Liver (tissue), 9 donors: ENCODE data around the gene ECE1. TPM values are rescaled to one million over a fixed set of nuclear protein-coding genes. Genes with fewer than 3 reads are reported as not detected.

Source experiments
- DNase-seq: peaks from one replicate; pipeline ENCODE4 v3.0.0-alpha.2; 2017; ENCODE audit warnings: low spot score
- H3K27ac ChIP-seq, 2 donors: one replicate each; pipeline ENCODE4 v1.7.0; 2013; ENCODE audit warnings: inconsistent platforms in 2 of 2, low read length in 2 of 2, control low read depth in 1 of 2, low read depth in 1 of 2, mild to moderate bottlenecking in 1 of 2
- H3K27me3 ChIP-seq, 4 donors: one replicate each; pipeline versions ENCODE4 v1.6.1 to v1.7.0; 2013; ENCODE audit warnings: low read length in 3 of 4, inconsistent platforms in 1 of 4, mild to moderate bottlenecking in 1 of 4, moderate library complexity in 1 of 4; ENCODE audit not compliant: control insufficient read depth in 4 of 4, insufficient read depth in 4 of 4
- H3K36me3 ChIP-seq, 4 donors: one replicate each; pipeline versions ENCODE4 v1.6.1 to v1.7.0; 2013; ENCODE audit warnings: low read length in 3 of 4, mild to moderate bottlenecking in 3 of 4, low read depth in 1 of 4, moderate library complexity in 1 of 4; ENCODE audit not compliant: control insufficient read depth in 4 of 4, insufficient read depth in 3 of 4
- H3K4me1 ChIP-seq, 4 donors: one replicate each; pipeline versions ENCODE4 v1.6.1 to v1.7.0; 2013; ENCODE audit warnings: low read length in 3 of 4, mild to moderate bottlenecking in 3 of 4, moderate library complexity in 1 of 4; ENCODE audit not compliant: control insufficient read depth in 4 of 4, insufficient read depth in 4 of 4
- H3K4me3 ChIP-seq, 3 donors: one replicate each; pipeline versions ENCODE4 v1.6.1 to v1.7.0; 2013; ENCODE audit warnings: low read length in 3 of 3, control low read depth in 1 of 3, low read depth in 1 of 3, mild to moderate bottlenecking in 1 of 3
- H3K9ac ChIP-seq, 2 donors: one replicate each; pipeline ENCODE4 v1.7.0; 2013; ENCODE audit warnings: low read length in 2 of 2, mild to moderate bottlenecking in 2 of 2, moderate library complexity in 2 of 2, control low read depth in 1 of 2, low read depth in 1 of 2
- H3K9me3 ChIP-seq, 4 donors: one replicate each; pipeline versions ENCODE4 v1.6.1 to v1.7.0; 2013; ENCODE audit warnings: low read length in 3 of 4; ENCODE audit not compliant: control insufficient read depth in 4 of 4
- ATF3 ChIP-seq: IDR thresholded peaks from 2 replicates; pipeline ENCODE4 v1.6.1; 2016; ENCODE audit warnings: antibody characterized with exemption
- EGR1 ChIP-seq, 2 donors: IDR thresholded peaks; 2 replicates each; pipeline ENCODE4 v1.6.1; 2016 to 2018; ENCODE audit warnings: antibody characterized with exemption in 2 of 2, low read depth in 2 of 2
- FOXA2 ChIP-seq: IDR thresholded peaks from 2 replicates; pipeline ENCODE4 v1.6.1; 2016; ENCODE audit warnings: antibody characterized with exemption
- HNF4A ChIP-seq, 2 donors: conservative IDR thresholded peaks; 2 replicates each; pipeline ENCODE4 v1.6.1; 2016; ENCODE audit warnings: antibody characterized with exemption in 2 of 2, mild to moderate bottlenecking in 2 of 2
- HNF4G ChIP-seq: IDR thresholded peaks from 2 replicates; pipeline ENCODE4 v1.6.1; 2016; ENCODE audit warnings: antibody characterized with exemption
- NR2F2 ChIP-seq: IDR thresholded peaks from 2 replicates; pipeline ENCODE4 v1.6.1; 2016; ENCODE audit warnings: antibody characterized with exemption
- RXRA ChIP-seq, 2 donors: IDR thresholded peaks; 2 replicates each; pipeline ENCODE4 v1.6.1; 2017 to 2018; ENCODE audit warnings: antibody characterized with exemption in 2 of 2, mild to moderate bottlenecking in 1 of 2
- SP1 ChIP-seq: IDR thresholded peaks from 2 replicates; pipeline ENCODE4 v1.6.1; 2018; ENCODE audit warnings: antibody characterized with exemption, mild to moderate bottlenecking
- TAF1 ChIP-seq: conservative IDR thresholded peaks from 2 replicates; pipeline ENCODE4 v1.6.1; 2016; ENCODE audit warnings: antibody characterized with exemption, mild to moderate bottlenecking
- YY1 ChIP-seq: IDR thresholded peaks from 2 replicates; pipeline ENCODE4 v1.6.1; 2016; ENCODE audit warnings: antibody characterized with exemption, mild to moderate bottlenecking
- WGBS: extraction: QIAGEN DNeasy Blood & Tissue Kit; methylation state at CpG from one replicate; pipeline ENCODE4 v1.1.7; 2013; 5-methylcytosine and 5-hydroxymethylcytosine counted together
- polyA plus RNA-seq, 2 donors: library from polyadenylated mRNA; stranded (reverse) in 1 of 2; unstranded in 1 of 2; fragments of 200-250 nt in 1 of 2; fragments of >200 nt in 1 of 2; fragmentation: Nextera tagmentation in 1 of 2; extraction: Ambion mirVana in 1 of 2; gene quantifications; one replicate each; pipeline versions ENCODE4 v1.2.1 to v1.2.3, GENCODE V29; 2013 to 2015
- total RNA-seq, 2 donors: library from RNA; depleted of rRNA; stranded (reverse); fragments of >200 nt; gene quantifications; one replicate each; pipeline ENCODE4 v1.2.3, GENCODE V29; 2014
- TF ChIP-seq, protein P1 (sequence below): IDR thresholded peaks from 2 replicates; pipeline ENCODE4 v1.6.1; 2016; ENCODE audit warnings: antibody characterized with exemption, mild to moderate bottlenecking
- TF ChIP-seq, protein P2 (sequence below): fragments of 150-350 bp; IDR thresholded peaks from 2 replicates; pipeline ENCODE4 v1.5.1; 2017; ENCODE audit warnings: improper control_type of control experiment, low read depth, low read length; ENCODE audit not compliant: missing input control
- donor health status: healthy.
- donor health status: healthy.
- donor health status: healthy.
- donor health status: healthy.
- donor health status: healthy.

The ECE1 gene
- total and polyA plus RNA-seq, 4 donors = 29.3 to 46.4 (median 39.6) TPM

- H3K36me3 ChIP-seq = no peaks in the 10 kb centered on the region
- no peaks in the 10 kb centered on the region for H3K27me3 ChIP-seq
- WGBS = 75% methylated on average over 4 of the region's 4 CpGs
- no peak for DNase-seq
- H3K4me3 ChIP-seq = no peak overlapping the region
- H3K9ac ChIP-seq = no peak overlapping the region
- H3K9me3 ChIP-seq = no peaks in the 10 kb centered on the region
- H3K4me1 ChIP-seq = no peaks in the 10 kb centered on the region
- H3K27ac ChIP-seq = no peak overlapping the region
- TF ChIP-seq, protein P1, sequence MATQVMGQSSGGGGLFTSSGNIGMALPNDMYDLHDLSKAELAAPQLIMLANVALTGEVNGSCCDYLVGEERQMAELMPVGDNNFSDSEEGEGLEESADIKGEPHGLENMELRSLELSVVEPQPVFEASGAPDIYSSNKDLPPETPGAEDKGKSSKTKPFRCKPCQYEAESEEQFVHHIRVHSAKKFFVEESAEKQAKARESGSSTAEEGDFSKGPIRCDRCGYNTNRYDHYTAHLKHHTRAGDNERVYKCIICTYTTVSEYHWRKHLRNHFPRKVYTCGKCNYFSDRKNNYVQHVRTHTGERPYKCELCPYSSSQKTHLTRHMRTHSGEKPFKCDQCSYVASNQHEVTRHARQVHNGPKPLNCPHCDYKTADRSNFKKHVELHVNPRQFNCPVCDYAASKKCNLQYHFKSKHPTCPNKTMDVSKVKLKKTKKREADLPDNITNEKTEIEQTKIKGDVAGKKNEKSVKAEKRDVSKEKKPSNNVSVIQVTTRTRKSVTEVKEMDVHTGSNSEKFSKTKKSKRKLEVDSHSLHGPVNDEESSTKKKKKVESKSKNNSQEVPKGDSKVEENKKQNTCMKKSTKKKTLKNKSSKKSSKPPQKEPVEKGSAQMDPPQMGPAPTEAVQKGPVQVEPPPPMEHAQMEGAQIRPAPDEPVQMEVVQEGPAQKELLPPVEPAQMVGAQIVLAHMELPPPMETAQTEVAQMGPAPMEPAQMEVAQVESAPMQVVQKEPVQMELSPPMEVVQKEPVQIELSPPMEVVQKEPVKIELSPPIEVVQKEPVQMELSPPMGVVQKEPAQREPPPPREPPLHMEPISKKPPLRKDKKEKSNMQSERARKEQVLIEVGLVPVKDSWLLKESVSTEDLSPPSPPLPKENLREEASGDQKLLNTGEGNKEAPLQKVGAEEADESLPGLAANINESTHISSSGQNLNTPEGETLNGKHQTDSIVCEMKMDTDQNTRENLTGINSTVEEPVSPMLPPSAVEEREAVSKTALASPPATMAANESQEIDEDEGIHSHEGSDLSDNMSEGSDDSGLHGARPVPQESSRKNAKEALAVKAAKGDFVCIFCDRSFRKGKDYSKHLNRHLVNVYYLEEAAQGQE = no peak
Observed at GRCh38 chr1:21198929-21199328, 91.3 kb downstream of the ECE1 start.

GRCh38 chr1:21192871-21193270, 97.4 kb downstream of the ECE1 start:
- Histone ChIP-seq H3K4me1 (no peaks in the 10 kb centered on the region), H3K4me3 (no peak overlapping the region), H3K27ac (no peak overlapping the region), H3K36me3 (no peaks in the 10 kb centered on the region), H3K9me3 (no peaks in the 10 kb centered on the region), H3K9ac (no peak overlapping the region), H3K27me3 (no peaks in the 10 kb centered on the region)
- no peak for DNase-seq
- no peak for TF ChIP-seq NR2F2
- TF ChIP-seq EGR1 (IDR thresholded peaks at IDR 0.05; ENCODE audit: low read depth in 2 of 2) = no peak
- no peak for TF ChIP-seq YY1
- no peak for TF ChIP-seq HNF4A (conservative IDR thresholded peaks at IDR 0.05)
- TF ChIP-seq ATF3 = no peak
- TF ChIP-seq FOXA2 = no peak
- TF ChIP-seq, protein P1 = no peak
- TF ChIP-seq SP1 = no peak
- TF ChIP-seq RXRA (IDR thresholded peaks at IDR 0.05) = no peak
- TF ChIP-seq TAF1 = no peak
- TF ChIP-seq HNF4G = no peak
- TF ChIP-seq, protein P2, sequence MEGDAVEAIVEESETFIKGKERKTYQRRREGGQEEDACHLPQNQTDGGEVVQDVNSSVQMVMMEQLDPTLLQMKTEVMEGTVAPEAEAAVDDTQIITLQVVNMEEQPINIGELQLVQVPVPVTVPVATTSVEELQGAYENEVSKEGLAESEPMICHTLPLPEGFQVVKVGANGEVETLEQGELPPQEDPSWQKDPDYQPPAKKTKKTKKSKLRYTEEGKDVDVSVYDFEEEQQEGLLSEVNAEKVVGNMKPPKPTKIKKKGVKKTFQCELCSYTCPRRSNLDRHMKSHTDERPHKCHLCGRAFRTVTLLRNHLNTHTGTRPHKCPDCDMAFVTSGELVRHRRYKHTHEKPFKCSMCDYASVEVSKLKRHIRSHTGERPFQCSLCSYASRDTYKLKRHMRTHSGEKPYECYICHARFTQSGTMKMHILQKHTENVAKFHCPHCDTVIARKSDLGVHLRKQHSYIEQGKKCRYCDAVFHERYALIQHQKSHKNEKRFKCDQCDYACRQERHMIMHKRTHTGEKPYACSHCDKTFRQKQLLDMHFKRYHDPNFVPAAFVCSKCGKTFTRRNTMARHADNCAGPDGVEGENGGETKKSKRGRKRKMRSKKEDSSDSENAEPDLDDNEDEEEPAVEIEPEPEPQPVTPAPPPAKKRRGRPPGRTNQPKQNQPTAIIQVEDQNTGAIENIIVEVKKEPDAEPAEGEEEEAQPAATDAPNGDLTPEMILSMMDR = no peak
- WGBS = 85% methylated on average over 4 of the region's 4 CpGs
